ENCODE measurements around the gene TRIM27.
"Not testable (repeated sequence)": the region's sequence is repeated elsewhere in the genome, so short reads cannot be mapped to it uniquely, and the experiment has no call there.

DNA sequence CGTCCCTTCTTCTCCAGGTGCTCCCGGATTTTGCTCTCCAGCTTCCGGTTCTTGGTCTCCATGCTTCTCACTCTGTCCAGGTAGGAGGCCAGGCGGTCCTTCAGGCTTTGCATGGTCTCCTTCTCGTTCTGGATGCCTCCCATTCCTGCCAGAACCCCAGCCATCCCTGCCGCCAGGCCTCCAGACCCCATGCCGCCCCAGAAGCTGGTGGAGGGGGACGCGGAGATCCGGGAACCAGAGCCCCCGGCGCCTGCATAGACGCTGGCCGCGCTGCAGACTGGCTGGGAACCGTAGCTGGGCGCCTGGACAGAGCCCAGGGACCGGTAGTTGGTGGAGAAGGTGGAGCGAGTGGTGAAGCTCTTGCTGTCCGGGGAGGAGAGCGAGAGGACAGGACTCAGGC is 46.3 kb upstream of the TRIM27 start:
- TF ChIP-seq, protein P1, sequence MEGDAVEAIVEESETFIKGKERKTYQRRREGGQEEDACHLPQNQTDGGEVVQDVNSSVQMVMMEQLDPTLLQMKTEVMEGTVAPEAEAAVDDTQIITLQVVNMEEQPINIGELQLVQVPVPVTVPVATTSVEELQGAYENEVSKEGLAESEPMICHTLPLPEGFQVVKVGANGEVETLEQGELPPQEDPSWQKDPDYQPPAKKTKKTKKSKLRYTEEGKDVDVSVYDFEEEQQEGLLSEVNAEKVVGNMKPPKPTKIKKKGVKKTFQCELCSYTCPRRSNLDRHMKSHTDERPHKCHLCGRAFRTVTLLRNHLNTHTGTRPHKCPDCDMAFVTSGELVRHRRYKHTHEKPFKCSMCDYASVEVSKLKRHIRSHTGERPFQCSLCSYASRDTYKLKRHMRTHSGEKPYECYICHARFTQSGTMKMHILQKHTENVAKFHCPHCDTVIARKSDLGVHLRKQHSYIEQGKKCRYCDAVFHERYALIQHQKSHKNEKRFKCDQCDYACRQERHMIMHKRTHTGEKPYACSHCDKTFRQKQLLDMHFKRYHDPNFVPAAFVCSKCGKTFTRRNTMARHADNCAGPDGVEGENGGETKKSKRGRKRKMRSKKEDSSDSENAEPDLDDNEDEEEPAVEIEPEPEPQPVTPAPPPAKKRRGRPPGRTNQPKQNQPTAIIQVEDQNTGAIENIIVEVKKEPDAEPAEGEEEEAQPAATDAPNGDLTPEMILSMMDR (IDR thresholded peaks at IDR 0.05; ENCODE audit: low read depth, low read length), result not testable (repeated sequence)
- not testable (repeated sequence) for TF ChIP-seq POLR2A (IDR thresholded peaks at IDR 0.05; ENCODE audit: extremely low read depth, insufficient read length); MYC (IDR thresholded peaks at IDR 0.05; ENCODE audit: low read depth, low read length)
- TF ChIP-seq, protein P2, sequence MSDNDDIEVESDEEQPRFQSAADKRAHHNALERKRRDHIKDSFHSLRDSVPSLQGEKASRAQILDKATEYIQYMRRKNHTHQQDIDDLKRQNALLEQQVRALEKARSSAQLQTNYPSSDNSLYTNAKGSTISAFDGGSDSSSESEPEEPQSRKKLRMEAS (IDR thresholded peaks at IDR 0.05; ENCODE audit: low read depth, low read length), result not testable (repeated sequence)

Measured in NB4 (cell line).